KMS-11 (cell line): ENCODE measurements around the gene LRRC4C.

ENCODE experiments used
- H2AFZ ChIP-seq: fragments of 200-600 bp; sonication (generic); 2 replicates; pipeline ENCODE4 v1.6.1; 2016; ENCODE audit warnings: antibody characterized with exemption, mixed run types, low read depth
- H3K27ac ChIP-seq: fragments of 200-600 bp; sonication (generic); 2 replicates; pipeline ENCODE4 v1.6.1; 2016; ENCODE audit warnings: mild to moderate bottlenecking, mixed run types
- H3K27me3 ChIP-seq: fragments of 200-600 bp; sonication (generic); 2 replicates; pipeline ENCODE4 v1.6.1; 2017; ENCODE audit warnings: mild to moderate bottlenecking, low read depth, mixed run types, moderate library complexity; ENCODE audit not compliant: insufficient read depth
- H3K36me3 ChIP-seq: fragments of 200-600 bp; sonication (generic); 2 replicates; pipeline ENCODE4 v1.6.1; 2017; ENCODE audit warnings: mild to moderate bottlenecking, mixed run types; ENCODE audit not compliant: insufficient read depth
- H3K4me1 ChIP-seq: fragments of 200-600 bp; sonication (generic); 2 replicates; pipeline ENCODE4 v1.6.1; 2016; ENCODE audit warnings: mild to moderate bottlenecking, low read depth, mixed run types; ENCODE audit not compliant: poor library complexity, severe bottlenecking
- H3K4me2 ChIP-seq: fragments of 200-600 bp; sonication (generic); 2 replicates; pipeline ENCODE4 v1.7.0; 2016; ENCODE audit warnings: mild to moderate bottlenecking, mixed run types
- H3K4me3 ChIP-seq: fragments of 200-600 bp; sonication (generic); IDR thresholded peaks from 2 replicates; pipeline ENCODE4 v1.6.1; 2017; ENCODE audit warnings: low read depth, low read length, mixed read lengths; ENCODE audit not compliant: insufficient read depth
- H3K79me2 ChIP-seq: fragments of 200-600 bp; sonication (generic); 2 replicates; pipeline ENCODE4 v1.6.1; 2016; ENCODE audit warnings: low read depth, mixed run types; ENCODE audit not compliant: insufficient read depth
- H3K9ac ChIP-seq: fragments of 200-600 bp; sonication (generic); 2 replicates; pipeline ENCODE4 v1.6.1; 2016; ENCODE audit warnings: mild to moderate bottlenecking, mixed run types
- H4K20me1 ChIP-seq: fragments of 200-600 bp; sonication (generic); 2 replicates; pipeline ENCODE4 v1.6.1; 2016; ENCODE audit warnings: mild to moderate bottlenecking, mixed run types; ENCODE audit not compliant: insufficient read depth
- CTCF ChIP-seq: fragments of 200-600 bp; sonication (generic); conservative IDR thresholded peaks from 2 replicates; pipeline ENCODE4 v1.6.1; 2017; ENCODE audit warnings: low read depth, mild to moderate bottlenecking, antibody characterized with exemption, low read length, moderate library complexity, mixed read lengths

Gene LRRC4C

GRCh38 chr11:41250408-41250935, 209.0 kb downstream of the LRRC4C start:
- no peak overlapping the region for H2AFZ ChIP-seq
- no peaks in the 10 kb centered on the region for H3K79me2 ChIP-seq
- H3K4me1 ChIP-seq = no peaks in the 10 kb centered on the region
- no peak overlapping the region for H3K9ac ChIP-seq
- H3K4me3 ChIP-seq = no peak overlapping the region
- no peaks in the 10 kb centered on the region for H3K36me3 ChIP-seq
- H3K27ac ChIP-seq = no peak overlapping the region
- no peak for TF ChIP-seq CTCF
- H4K20me1 ChIP-seq = no peaks in the 10 kb centered on the region
- H3K27me3 ChIP-seq = no peaks in the 10 kb centered on the region
- H3K4me2 ChIP-seq = no peak overlapping the region

DNA sequence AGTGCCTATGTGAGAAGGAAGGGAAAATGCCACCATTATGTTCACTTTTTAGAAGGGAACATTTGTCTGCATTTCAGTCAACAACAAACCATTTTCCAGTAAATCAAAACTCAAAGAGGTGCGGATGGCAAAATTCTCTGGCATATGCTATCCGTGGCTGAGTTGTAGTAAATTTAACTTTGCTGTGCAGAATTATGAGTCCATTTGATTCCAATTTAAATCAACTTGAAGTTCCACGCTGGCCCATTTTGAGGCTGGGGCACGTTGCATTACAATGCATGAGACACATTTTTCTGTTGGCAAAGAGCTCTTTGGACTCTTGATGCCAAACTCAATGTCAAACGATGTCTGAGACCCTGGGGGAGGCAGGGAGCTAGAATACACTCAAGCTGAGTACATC, 211.8 kb downstream of the LRRC4C start:
- Histone ChIP-seq H2AFZ (no peak overlapping the region), H3K79me2 (no peaks in the 10 kb centered on the region), H3K27me3 (no peaks in the 10 kb centered on the region), H3K4me2 (no peak overlapping the region), H3K4me3 (no peak overlapping the region), H3K27ac (no peak overlapping the region), H4K20me1 (no peaks in the 10 kb centered on the region), H3K36me3 (no peaks in the 10 kb centered on the region), H3K9ac (no peak overlapping the region), H3K4me1 (no peaks in the 10 kb centered on the region)
- no peak for TF ChIP-seq CTCF

GRCh38 chr11:41246399-41246745, 213.1 kb downstream of the LRRC4C start:
- Histone ChIP-seq H3K4me3 (no peak overlapping the region), H3K4me1 (no peaks in the 10 kb centered on the region), H2AFZ (no peak overlapping the region), H3K9ac (no peak overlapping the region), H3K4me2 (no peak overlapping the region), H3K79me2 (no peaks in the 10 kb centered on the region), H3K36me3 (no peaks in the 10 kb centered on the region), H4K20me1 (no peaks in the 10 kb centered on the region), H3K27ac (no peak overlapping the region), H3K27me3 (no peaks in the 10 kb centered on the region)
- no peak for TF ChIP-seq CTCF

DNA sequence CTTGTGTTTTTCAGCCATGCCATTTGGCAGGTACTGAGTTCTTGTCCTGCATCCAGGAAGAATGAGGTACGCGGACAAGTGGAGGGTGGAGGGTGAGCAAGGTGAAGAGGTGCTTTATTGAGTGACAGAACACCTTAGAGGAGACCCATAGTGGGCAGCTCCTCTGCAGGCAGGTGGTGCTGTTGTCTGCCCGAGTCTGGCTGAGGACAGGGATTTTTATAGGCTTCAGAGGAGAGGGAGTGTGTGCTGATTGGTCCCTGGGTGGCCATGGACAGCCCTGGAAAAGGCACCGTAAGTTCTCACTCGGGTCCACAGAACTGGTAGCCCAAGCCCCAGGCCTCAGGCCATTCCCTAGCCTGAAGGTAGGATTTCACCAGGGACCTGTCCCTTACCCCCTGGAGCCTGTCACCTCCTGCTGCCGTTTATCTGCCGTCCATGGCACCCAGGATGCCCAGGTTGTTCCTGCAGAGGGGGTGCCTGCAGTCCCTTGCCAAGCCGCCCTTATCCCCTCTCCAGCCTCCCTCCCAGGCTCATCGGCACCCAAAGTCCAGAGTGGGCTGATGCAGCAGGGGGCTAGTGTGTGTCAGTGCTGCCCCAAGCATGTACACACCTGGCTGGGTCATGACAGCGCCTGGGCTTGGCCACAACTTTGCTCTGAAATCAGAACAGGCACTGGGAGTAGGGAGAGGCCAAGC, 213.6 kb downstream of the LRRC4C start:
- Histone ChIP-seq H3K9ac (no peak overlapping the region), H3K4me2 (no peak overlapping the region), H3K27me3 (no peaks in the 10 kb centered on the region), H2AFZ (no peak overlapping the region), H4K20me1 (no peaks in the 10 kb centered on the region), H3K36me3 (no peaks in the 10 kb centered on the region), H3K4me3 (no peak overlapping the region), H3K4me1 (no peaks in the 10 kb centered on the region), H3K27ac (no peak overlapping the region), H3K79me2 (no peaks in the 10 kb centered on the region)
- no peak for TF ChIP-seq CTCF
